GM18520 (cell line): ENCODE results near the gene ANKLE1.

ENCODE experiments used
- ATAC-seq: cut with Tn5 transposase; IDR thresholded peaks from one replicate; pipeline ENCODE4 v1.9.1; 2021; ENCODE audit not compliant: unreplicated experiment

Gene ANKLE1

GRCh38 chr19:17281391-17282304, at the start of gene ANKLE1:
TSS of gene ANKLE1 (plus strand) at chr19:17281901. CDS start at chr19:17281921, 20 bp downstream.
- ATAC-seq = no peak

GRCh38 chr19:17232258-17232657, 49.4 kb upstream of the ANKLE1 start:
- no peak for ATAC-seq

- ATAC-seq = no peak
These were observed 46.8 kb upstream of the ANKLE1 start for GRCh38 chr19:17234911-17235299.

- ATAC-seq = peak; percentile 73
These were observed 46.3 kb upstream of the ANKLE1 start for GRCh38 chr19:17235300-17235970.

- ATAC-seq = no peak
These were observed 45.5 kb upstream of the ANKLE1 start for GRCh38 chr19:17235971-17236777.

GRCh38 chr19:17236811-17237543, 44.7 kb upstream of the ANKLE1 start:
- ATAC-seq = no peak

- no peak for ATAC-seq
These were observed 43.7 kb upstream of the ANKLE1 start for GRCh38 chr19:17237747-17238706.

- ATAC-seq = no peak
These were observed 41.5 kb upstream of the ANKLE1 start for GRCh38 chr19:17240062-17240752.

- no peak for ATAC-seq
These were observed 40.8 kb upstream of the ANKLE1 start for GRCh38 chr19:17240826-17241399.

GRCh38 chr19:17242431-17243208, 39.1 kb upstream of the ANKLE1 start:
- ATAC-seq = no peak

GRCh38 chr19:17243211-17243829, 38.4 kb upstream of the ANKLE1 start:
- no peak for ATAC-seq

- ATAC-seq = no peak
These were observed 37.7 kb upstream of the ANKLE1 start for GRCh38 chr19:17243830-17244617.

- no peak for ATAC-seq
These were observed 36.8 kb upstream of the ANKLE1 start for GRCh38 chr19:17244618-17245534.

GRCh38 chr19:17245535-17245984, 36.1 kb upstream of the ANKLE1 start, which contains the start of gene NR2F6:
TSS of gene NR2F6 (minus strand) at chr19:17245919. CDS start at chr19:17245220, 699 bp downstream.
- no peak for ATAC-seq

- no peak for ATAC-seq
These were observed 34.8 kb upstream of the ANKLE1 start for GRCh38 chr19:17246681-17247425.
